Measurements from ENCODE around the gene CAPZB.

CAPZB gene

DNA sequence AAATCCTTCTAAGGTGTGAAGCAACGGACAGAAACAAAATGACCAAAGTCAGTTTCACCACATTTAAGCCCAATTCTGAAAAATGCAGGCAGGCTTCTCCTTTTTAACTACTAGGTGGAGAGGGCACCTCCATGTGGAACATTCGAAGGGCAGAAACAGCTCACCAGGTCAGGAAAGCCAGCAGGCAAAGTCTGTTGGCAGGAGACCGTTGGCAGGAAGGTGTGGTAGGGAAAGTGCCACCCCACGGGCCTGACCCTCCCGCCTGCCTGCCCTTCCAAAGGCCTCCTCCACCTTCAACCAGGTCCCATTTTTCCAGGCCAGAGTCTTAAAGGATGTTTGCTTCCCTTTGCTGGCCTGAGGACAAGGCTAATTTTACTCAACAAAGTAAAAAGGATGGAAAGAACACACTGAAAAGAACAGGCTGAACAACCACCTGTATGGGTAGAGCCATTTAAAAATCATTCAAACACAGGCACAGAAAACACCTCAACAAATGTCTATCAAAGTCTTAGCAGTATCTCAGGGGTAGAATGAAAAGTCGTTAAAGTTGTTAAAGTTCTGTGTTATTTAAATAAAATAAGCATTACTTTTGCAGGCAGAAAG, 26.4 kb downstream of the CAPZB start:
- Histone ChIP-seq H3K9me3 (no peaks in the 10 kb centered on the region), H3K4me3 (no peak overlapping the region), H3K36me3 (replicated peaks) (peaks cover 2% of the 10 kb centered on the region), H3K27me3 (ENCODE audit: low read depth) (no peaks in the 10 kb centered on the region), H3K4me1 (peaks cover 11% of the 10 kb centered on the region)
- in situ Hi-C loops (cut with MboI; ENCODE audit: low sequenced_read_pairs): no loop called here
- no peak for DNase-seq (ENCODE audit: low spot score in 2 of 2)

DNA sequence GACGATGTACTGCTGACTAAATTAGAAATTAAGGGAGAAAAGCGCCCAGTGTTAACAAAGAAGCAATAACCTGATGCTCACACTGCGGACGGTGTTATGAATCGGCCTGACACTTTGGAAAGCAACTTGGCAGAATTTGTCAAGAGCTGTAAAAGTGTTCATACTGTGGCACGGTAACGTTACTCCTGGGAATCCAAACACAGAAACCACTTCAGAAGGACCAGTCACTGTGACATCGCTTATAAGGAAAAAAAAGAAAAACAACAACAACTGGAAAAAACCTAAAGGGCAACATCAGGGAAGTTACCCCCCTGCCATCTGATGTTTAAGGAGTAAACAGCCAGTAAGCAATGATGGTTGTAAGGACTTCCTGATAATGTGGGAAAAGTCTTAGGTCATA, 27.7 kb downstream of the CAPZB start:
- Histone ChIP-seq H3K4me3 (no peak overlapping the region), H3K9me3 (no peaks in the 10 kb centered on the region), H3K4me1 (peaks cover 3% of the 10 kb centered on the region), H3K27me3 (ENCODE audit: low read depth) (no peaks in the 10 kb centered on the region), H3K36me3 (replicated peaks) (peaks cover 2% of the 10 kb centered on the region; the same call in 1 of the 2 replicates)
- in situ Hi-C loops (cut with MboI; ENCODE audit: low sequenced_read_pairs): no loop called here
- DNase-seq (ENCODE audit: low spot score in 2 of 2): no peak

DNA sequence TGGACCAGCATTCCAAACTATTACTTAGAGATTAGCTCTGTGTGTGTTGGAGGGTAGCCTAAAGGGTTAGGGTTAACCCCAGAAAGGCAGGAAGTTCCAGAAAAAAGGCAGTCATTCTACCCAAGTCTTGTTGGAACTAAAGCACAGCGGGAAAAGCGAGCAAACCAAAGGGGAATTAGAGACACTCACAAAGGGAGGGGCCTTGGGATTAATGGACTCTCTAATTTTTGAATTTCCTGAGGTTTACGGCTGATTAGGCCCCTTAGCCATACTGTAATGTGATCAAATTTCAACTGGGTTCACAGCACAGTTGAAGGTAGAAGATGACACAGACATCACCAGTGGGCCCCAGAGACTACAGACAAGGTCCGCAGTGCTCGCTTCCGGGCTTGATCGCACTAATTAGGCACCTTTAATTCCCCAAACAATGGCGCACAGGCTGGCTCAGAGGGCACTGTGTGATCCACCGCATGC, 28.3 kb downstream of the CAPZB start:
- Histone ChIP-seq H3K36me3 (replicated peaks) (peaks cover 2% of the 10 kb centered on the region; the same call in 1 of the 2 replicates), H3K9me3 (no peaks in the 10 kb centered on the region), H3K4me1 (no peaks in the 10 kb centered on the region), H3K27me3 (ENCODE audit: low read depth) (no peaks in the 10 kb centered on the region), H3K4me3 (no peak overlapping the region)
- DNase-seq (ENCODE audit: low spot score in 2 of 2): no peak
- in situ Hi-C loops (cut with MboI; ENCODE audit: low sequenced_read_pairs): no loop called here

DNA sequence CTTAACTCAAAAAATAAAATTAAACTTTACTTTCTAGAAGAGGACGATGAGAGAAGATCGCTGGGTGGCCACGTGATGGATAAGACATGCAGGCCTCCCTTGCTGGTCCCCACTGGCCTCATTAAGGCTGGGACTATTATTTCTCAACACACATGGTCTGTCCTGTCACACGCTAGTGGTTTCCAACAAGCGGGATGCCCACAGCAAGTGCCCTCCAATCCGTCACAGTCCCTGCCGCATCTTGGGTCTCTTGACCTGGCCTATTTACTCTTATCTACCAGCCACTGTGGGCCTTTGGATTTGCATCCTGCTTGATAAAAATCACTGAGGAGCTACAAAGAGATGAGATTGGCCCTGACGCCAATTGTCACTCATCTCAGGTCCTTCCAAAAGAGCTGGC, 30.0 kb downstream of the CAPZB start:
- Histone ChIP-seq H3K36me3 (replicated peaks) (no peaks in the 10 kb centered on the region), H3K9me3 (no peaks in the 10 kb centered on the region), H3K4me1 (no peaks in the 10 kb centered on the region), H3K27me3 (ENCODE audit: low read depth) (no peaks in the 10 kb centered on the region), H3K4me3 (no peak overlapping the region)
- in situ Hi-C loops (cut with MboI; ENCODE audit: low sequenced_read_pairs): no loop called here
- no peak for DNase-seq (ENCODE audit: low spot score in 2 of 2)

DNA sequence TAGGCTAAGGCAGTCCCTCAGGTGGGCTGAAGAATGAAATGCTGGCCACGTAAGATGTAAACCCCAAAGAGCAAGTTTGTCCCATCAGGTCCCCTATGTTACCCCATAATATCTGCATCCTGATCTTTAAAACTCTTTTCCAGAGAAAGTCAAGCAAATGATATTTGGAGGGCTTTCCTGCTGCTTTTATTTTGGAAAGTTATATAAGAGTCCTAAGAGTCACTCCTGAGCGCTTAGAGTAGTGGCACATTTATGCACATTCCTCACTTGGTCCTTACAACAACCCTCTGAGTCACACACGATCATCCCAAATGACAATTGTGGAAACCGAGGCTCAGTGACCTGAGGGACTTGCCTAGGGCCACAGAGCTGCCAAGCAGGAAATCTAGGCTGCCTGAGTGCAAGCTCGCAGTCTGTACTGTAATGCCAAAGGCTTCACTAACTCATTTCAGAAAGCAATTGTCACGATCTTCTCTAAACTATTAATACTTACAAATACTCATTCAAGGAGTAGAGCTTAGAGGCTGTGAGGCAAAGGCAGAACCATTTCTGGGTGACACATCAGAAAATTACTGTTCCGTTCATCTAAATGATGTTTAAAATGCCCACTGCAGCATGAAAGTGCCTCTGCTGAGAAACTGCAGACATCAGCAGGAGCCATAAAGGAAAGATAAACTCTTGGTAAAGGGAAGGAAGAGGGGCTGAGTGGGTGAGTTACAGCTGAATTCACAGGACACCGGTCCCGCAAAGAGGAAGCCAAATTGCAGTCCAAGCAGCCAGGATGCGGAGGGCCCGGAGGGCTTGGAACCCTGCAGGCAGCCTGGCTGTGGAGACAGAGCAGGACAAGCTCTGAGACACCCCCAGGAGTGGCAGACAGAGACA, 30.8 kb downstream of the CAPZB start:
- in situ Hi-C loops (cut with MboI; ENCODE audit: low sequenced_read_pairs): no loop called here
- Histone ChIP-seq H3K36me3 (replicated peaks) (no peaks in the 10 kb centered on the region), H3K27me3 (ENCODE audit: low read depth) (no peaks in the 10 kb centered on the region), H3K9me3 (no peaks in the 10 kb centered on the region), H3K4me1 (no peaks in the 10 kb centered on the region), H3K4me3 (no peak overlapping the region)
- DNase-seq (ENCODE audit: low spot score in 2 of 2): no peak

DNA sequence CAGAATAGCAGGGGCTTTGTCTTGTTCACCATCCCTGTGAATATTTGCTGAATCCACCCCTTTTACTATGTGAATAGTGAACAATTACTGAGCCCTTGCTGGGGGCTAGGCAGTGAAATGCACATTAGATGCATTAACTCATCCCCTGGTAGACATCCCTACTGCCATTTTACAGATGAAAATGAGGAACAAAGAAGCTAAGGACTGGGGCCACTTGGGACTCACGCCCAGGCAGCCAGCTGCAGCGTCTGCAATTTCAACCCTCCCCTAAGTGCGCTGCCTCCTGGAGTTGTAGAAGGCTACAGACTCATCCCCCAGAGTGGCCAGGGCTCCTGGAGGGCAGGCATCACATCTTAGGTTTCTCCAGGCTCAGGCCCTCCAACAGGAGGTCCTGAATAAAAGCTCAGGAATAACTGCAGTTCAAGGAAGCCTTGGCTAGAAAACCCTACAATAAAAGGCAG, 31.6 kb downstream of the CAPZB start:
- H3K36me3 ChIP-seq (replicated peaks): no peaks in the 10 kb centered on the region
- H3K4me3 ChIP-seq: no peak overlapping the region
- no peaks in the 10 kb centered on the region for H3K27me3 ChIP-seq (ENCODE audit: low read depth)
- H3K4me1 ChIP-seq: no peaks in the 10 kb centered on the region
- in situ Hi-C loops (cut with MboI; ENCODE audit: low sequenced_read_pairs): no loop called here
- no peak for DNase-seq (ENCODE audit: low spot score in 2 of 2)
- H3K9me3 ChIP-seq: no peaks in the 10 kb centered on the region

DNA sequence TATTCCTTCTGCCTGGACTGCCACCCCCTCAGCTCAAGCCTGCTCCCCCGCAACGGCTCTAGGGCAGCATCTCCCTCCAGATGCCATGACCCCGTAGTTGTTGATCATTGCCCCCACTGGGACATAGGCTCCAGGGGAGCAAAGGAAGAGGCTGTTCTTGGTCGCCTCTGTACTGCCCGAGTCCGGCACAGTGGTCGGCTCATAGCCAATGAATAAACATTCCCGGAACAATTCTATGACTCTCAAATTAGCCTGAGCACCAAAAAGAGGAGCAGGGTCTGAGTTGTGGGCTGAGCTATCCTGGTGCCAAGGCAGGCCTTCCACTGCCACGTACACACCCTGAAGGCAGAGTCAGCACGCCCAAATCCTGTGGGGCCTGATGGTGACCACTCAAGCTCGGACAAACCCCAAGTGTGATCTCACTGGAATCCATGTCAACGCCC, 33.1 kb downstream of the CAPZB start:
- no peaks in the 10 kb centered on the region for H3K4me1 ChIP-seq
- in situ Hi-C loops (cut with MboI; ENCODE audit: low sequenced_read_pairs): no loop called here

DNA sequence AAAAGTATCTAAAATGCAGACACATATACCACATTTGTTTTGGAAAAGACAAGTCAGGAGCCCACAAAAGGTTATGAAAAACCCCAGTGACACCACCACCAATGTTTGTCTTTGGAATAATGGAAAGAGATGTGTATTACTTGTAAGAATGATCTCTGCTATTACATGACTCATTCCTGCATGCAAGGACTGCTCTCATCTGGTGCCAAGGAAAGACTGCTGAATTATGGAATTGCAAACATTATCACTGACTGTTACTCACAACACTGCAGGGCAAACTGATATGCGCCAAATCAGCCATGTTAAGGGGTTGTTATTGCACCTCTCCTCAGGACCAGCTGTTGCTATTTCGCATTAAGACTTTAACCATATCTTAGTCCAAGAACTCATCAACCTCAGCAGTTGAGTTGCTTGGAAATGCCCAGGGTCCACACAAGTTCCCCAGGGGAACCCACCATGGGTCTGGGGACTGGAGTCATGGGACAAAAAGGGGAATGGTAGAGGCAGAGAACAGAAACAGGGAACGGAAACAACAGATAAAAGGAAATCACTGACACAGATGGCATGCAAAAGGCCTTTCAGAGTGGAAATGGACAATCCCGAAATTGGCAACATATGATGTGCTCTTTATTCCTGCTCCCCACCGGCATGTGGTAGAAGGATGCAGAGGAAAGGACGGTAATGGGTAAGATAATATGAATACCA, 34.4 kb downstream of the CAPZB start:
- Histone ChIP-seq H3K27me3 (ENCODE audit: low read depth) (no peaks in the 10 kb centered on the region), H3K36me3 (replicated peaks) (no peaks in the 10 kb centered on the region), H3K4me1 (no peaks in the 10 kb centered on the region), H3K4me3 (no peak overlapping the region), H3K9me3 (no peaks in the 10 kb centered on the region)
- in situ Hi-C loops (cut with MboI; ENCODE audit: low sequenced_read_pairs): no loop called here
- DNase-seq (ENCODE audit: low spot score in 2 of 2): no peak

More for the DNA sequence above, 33.1 kb downstream of the CAPZB start:
- no peaks in the 10 kb centered on the region for H3K9me3 ChIP-seq
- no peak overlapping the region for H3K4me3 ChIP-seq
- DNase-seq (ENCODE audit: low spot score in 2 of 2): no peak
- no peaks in the 10 kb centered on the region for H3K27me3 ChIP-seq (ENCODE audit: low read depth)
- no peaks in the 10 kb centered on the region for H3K36me3 ChIP-seq (replicated peaks)

- Histone ChIP-seq H3K9me3 (no peaks in the 10 kb centered on the region), H3K4me1 (no peaks in the 10 kb centered on the region)
- in situ Hi-C loops (cut with MboI; ENCODE audit: low sequenced_read_pairs): no loop called here
Observed at GRCh38 chr1:19449454-19450228, 35.7 kb downstream of the CAPZB start.

DNA sequence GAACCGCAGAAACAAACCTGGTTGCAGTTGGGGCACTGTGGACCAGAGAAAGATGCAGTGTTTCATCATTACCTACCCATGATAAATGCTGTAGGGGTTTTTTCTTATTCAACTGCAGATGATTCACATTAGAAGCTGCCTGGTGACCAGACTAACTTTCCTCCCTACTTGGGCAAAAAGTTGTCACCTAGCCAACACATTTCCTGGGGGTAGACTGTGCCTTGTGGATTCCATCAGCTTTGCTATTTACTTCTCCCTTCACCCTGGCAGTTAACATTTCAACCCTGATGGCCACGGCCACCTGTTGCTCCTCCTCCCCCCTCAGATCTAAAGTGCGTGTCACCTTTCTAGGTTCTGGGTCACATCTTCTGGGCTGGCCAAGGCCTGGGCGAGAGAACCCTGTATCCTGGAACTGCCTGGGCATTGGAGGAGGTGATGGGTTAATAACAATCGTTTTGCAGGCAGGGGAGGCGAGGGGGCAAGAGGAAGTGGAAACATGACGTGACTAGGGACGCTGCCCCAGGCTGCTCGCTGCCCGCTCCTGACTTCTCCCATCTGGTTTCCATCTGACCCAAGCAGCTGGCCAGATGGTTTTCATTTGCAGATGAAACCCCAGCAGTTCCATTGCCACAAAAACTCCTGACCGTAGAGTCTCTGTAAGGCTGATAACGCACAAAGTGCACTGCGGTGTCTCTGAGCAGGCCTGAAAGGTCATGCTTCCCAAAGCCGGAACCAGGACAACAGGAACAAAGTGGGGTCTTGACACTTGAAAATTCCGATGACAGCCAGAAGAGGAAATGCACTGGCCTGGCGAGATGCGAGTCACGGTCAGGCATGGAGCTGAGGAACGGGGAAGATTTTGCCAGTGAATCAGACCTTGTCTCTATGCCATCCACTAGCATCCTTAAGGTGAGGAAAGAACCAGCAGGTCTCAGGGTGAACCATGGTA, 36.6 kb downstream of the CAPZB start:
- DNase-seq (ENCODE audit: low spot score in 2 of 2): no peak
- no peaks in the 10 kb centered on the region for H3K4me1 ChIP-seq
- H3K9me3 ChIP-seq: no peaks in the 10 kb centered on the region
- H3K4me3 ChIP-seq: no peak overlapping the region
- in situ Hi-C loops (cut with MboI; ENCODE audit: low sequenced_read_pairs): no loop called here
- no peaks in the 10 kb centered on the region for H3K36me3 ChIP-seq (replicated peaks)
- H3K27me3 ChIP-seq (ENCODE audit: low read depth): no peaks in the 10 kb centered on the region

More at GRCh38 chr1:19449454-19450228, 35.7 kb downstream of the CAPZB start:
- H3K4me3 ChIP-seq: no peak overlapping the region
- no peaks in the 10 kb centered on the region for H3K27me3 ChIP-seq (ENCODE audit: low read depth)
- DNase-seq (ENCODE audit: low spot score in 2 of 2): no peak
- H3K36me3 ChIP-seq (replicated peaks): no peaks in the 10 kb centered on the region

GRCh38 chr1:19447550-19447949, 37.8 kb downstream of the CAPZB start:
- in situ Hi-C loops (cut with MboI; ENCODE audit: low sequenced_read_pairs): no loop called here
- no peak for DNase-seq (ENCODE audit: low spot score in 2 of 2)
- H3K4me3 ChIP-seq: no peak overlapping the region
- H3K27me3 ChIP-seq (ENCODE audit: low read depth): no peaks in the 10 kb centered on the region
- no peaks in the 10 kb centered on the region for H3K9me3 ChIP-seq
- H3K36me3 ChIP-seq (replicated peaks): no peaks in the 10 kb centered on the region
- H3K4me1 ChIP-seq: no peaks in the 10 kb centered on the region

DNA sequence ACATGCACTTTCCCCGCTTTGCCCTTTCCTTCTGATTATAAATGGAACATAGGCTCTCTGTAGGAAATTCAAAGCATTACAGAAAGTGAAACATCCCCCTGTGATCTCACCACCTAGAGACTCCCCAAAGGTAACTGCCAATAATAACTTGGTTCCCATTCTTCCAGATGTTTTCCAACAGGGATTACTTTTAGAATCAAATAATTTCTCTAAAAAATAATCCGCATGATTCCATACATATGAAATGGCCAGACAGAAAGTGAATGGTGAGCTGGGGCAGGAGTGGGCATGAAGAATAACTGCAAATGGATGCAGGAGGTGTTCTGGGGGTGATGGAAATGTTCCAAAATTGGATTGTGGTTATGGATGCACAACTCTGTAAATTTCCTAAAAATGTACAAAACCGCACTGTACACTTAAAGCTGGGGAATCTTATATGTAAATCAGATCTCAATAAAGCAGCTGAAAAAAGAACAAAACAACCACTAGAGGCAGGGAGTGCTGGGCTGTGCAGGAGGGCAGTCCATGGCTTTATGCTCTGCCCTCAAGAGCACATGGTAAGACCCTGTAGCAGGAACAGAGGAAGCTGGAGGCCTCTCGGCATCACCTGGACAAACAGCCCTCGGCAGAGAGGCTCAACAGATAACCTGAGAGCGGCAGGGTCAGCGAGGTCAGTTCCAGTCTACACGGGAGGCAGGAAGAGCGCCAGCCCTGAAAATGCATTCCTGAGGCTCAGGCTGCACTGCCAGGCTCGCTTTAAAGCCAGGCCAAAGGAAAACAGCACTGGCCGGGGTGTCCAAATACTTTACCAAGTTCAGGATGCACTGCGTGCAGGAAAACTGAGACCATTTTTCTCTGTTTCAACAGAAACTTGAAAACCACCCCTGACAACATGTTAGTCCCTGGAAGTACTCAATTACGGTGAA, 39.7 kb downstream of the CAPZB start:
- no peaks in the 10 kb centered on the region for H3K4me1 ChIP-seq
- no peaks in the 10 kb centered on the region for H3K27me3 ChIP-seq (ENCODE audit: low read depth)
- no peaks in the 10 kb centered on the region for H3K36me3 ChIP-seq (replicated peaks)
- H3K9me3 ChIP-seq: no peaks in the 10 kb centered on the region
- in situ Hi-C loops (cut with MboI; ENCODE audit: low sequenced_read_pairs): no loop called here
- no peak overlapping the region for H3K4me3 ChIP-seq
- no peak for DNase-seq (ENCODE audit: low spot score in 2 of 2)

All from HAP-1 (cell line).